Kidney epithelial cell (primary cell): ENCODE data around the gene PRR23E. TPM values are rescaled to one million over a fixed set of nuclear protein-coding genes. Genes with fewer than 3 reads are reported as not detected.

Experiments used
- DNase-seq: peaks from one replicate; pipeline ENCODE4 v3.0.0-alpha.2; 2010; ENCODE audit warnings: low read depth
- H3K27me3 ChIP-seq: 2 replicates; pipeline ENCODE4 v1.6.0; 2011; ENCODE audit warnings: low read length; ENCODE audit not compliant: control insufficient read depth, insufficient read depth
- H3K36me3 ChIP-seq: 2 replicates; pipeline ENCODE4 v1.5.1; 2011; ENCODE audit warnings: low read length; ENCODE audit not compliant: control insufficient read depth, insufficient read depth
- H3K4me3 ChIP-seq: 2 replicates; pipeline ENCODE4 v1.5.1; 2011; ENCODE audit warnings: low read depth, mild to moderate bottlenecking, control low read depth, low read length
- CTCF ChIP-seq: IDR thresholded peaks from 2 replicates; pipeline ENCODE4 v1.5.1; 2011; ENCODE audit warnings: mild to moderate bottlenecking, moderate library complexity, low read length, control low read depth, inconsistent platforms; ENCODE audit not compliant: insufficient read depth, poor library complexity, severe bottlenecking
- total RNA-seq: library from RNA; depleted of rRNA; stranded (reverse); fragments of >200 nt; gene quantifications from 2 replicates; pipeline ENCODE4 v1.2.3, GENCODE V29; 2015

Gene PRR23E
- total RNA-seq, 1 donor from 2014 or later = not detected

- Histone ChIP-seq H3K4me3 (no peak overlapping the region), H3K36me3 (no peaks in the 10 kb centered on the region), H3K27me3 (peaks cover 12% of the 10 kb centered on the region)
- no peak for TF ChIP-seq CTCF
- DNase-seq = no peak
Measured at GRCh38 chr3:127172211-127172610, 20.7 kb upstream of the PRR23E start.

GRCh38 chr3:127172781-127173515 is 20.0 kb upstream of the PRR23E start:
- peak; percentile 63 for DNase-seq
- no peak for TF ChIP-seq CTCF
- H3K36me3 ChIP-seq = no peaks in the 10 kb centered on the region

GRCh38 chr3:127173516-127174166 is 19.3 kb upstream of the PRR23E start:
- Histone ChIP-seq H3K27me3 (peaks cover 5% of the 10 kb centered on the region), H3K36me3 (no peaks in the 10 kb centered on the region), H3K4me3 (no peak overlapping the region)
- no peak for TF ChIP-seq CTCF
- no peak for DNase-seq

More at GRCh38 chr3:127172781-127173515, 20.0 kb upstream of the PRR23E start:
- Histone ChIP-seq H3K4me3 (no peak overlapping the region), H3K27me3 (peaks cover 9% of the 10 kb centered on the region)

- Histone ChIP-seq H3K27me3 (peaks cover 3% of the 10 kb centered on the region), H3K36me3 (no peaks in the 10 kb centered on the region)
Measured at GRCh38 chr3:127174284-127174683, 18.6 kb upstream of the PRR23E start.

GRCh38 chr3:127174715-127175140 is 18.2 kb upstream of the PRR23E start:
- Histone ChIP-seq H3K36me3 (no peaks in the 10 kb centered on the region), H3K27me3 (peaks cover under 1% of the 10 kb centered on the region)
- DNase-seq = no peak

More at GRCh38 chr3:127174284-127174683, 18.6 kb upstream of the PRR23E start:
- TF ChIP-seq CTCF = no peak
- H3K4me3 ChIP-seq = no peak overlapping the region
- no peak for DNase-seq

More at GRCh38 chr3:127174715-127175140, 18.2 kb upstream of the PRR23E start:
- no peak for TF ChIP-seq CTCF
- no peak overlapping the region for H3K4me3 ChIP-seq
